ENCODE measurements around the gene CSMD2.

Gene CSMD2

DNA sequence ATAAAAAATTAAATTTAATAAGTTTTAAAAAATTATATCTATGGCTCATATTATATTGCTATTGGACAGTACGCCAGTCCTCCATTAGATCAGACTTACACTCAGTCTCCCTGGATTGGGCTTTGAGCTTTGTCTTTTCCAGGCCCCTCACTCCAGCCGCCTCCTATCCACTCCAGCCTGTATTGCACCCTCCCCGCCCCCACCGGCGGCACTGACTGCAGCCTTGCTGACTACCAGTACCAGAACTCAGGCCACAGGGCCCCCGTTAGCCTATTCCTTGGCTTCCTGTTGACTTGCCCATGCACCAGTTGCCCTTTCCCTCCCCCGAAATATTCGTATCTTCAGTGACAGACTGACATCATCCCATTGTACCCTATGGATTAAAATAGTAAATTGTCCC, 127.9 kb downstream of the CSMD2 start:
- no peak overlapping the region for H3K9ac ChIP-seq (ENCODE audit: insufficient read length, low read depth)
- H3K36me3 ChIP-seq (ENCODE audit: insufficient read depth, insufficient read length, low read length), result no peaks in the 10 kb centered on the region
- H3K4me3 ChIP-seq (ENCODE audit: insufficient read length, low read depth), result no peak overlapping the region
- no peaks in the 10 kb centered on the region for H3K27me3 ChIP-seq (ENCODE audit: insufficient read depth, insufficient read length)
- TF ChIP-seq ZNF274 (IDR thresholded peaks at IDR 0.05; ENCODE audit: low read depth, low read length) (no peak), YY1 (IDR thresholded peaks at IDR 0.05; ENCODE audit: insufficient read depth, insufficient read length) (no peak)
- DNase-seq (ENCODE audit: low read depth, low spot score), result no peak
- H3K4me1 ChIP-seq (ENCODE audit: insufficient read depth, insufficient read length), result peaks cover 15% of the 10 kb centered on the region
- H3K9me3 ChIP-seq (ENCODE audit: insufficient read depth, low read length), result no peaks in the 10 kb centered on the region

DNA sequence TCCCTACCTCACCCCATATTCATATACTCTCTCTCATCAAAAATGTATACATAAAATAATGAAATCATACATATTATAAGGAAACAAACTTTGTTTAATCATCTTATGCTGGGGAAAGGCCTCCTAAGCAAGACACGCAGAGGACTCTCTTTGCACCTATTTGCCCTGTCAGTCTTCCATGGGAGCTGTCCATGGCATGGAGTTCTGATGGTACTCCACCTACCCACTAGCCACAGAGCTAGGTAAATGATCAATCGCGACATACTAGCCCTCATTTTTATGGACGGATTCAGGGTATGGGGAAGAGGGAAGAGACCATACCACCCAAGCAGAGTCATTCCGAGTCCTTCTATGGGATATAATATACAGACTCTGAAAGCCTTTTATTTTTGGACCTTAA, 131.0 kb downstream of the CSMD2 start:
- H3K27me3 ChIP-seq (ENCODE audit: insufficient read depth, insufficient read length), result no peaks in the 10 kb centered on the region
- TF ChIP-seq YY1 (IDR thresholded peaks at IDR 0.05; ENCODE audit: insufficient read depth, insufficient read length) (no peak), SUZ12 (IDR thresholded peaks at IDR 0.05; ENCODE audit: extremely low read depth, insufficient read depth, insufficient read length) (no peak), ZNF274 (IDR thresholded peaks at IDR 0.05; ENCODE audit: low read depth, low read length) (no peak)
- H3K4me3 ChIP-seq (ENCODE audit: insufficient read length, low read depth), result no peak overlapping the region
- H3K36me3 ChIP-seq (ENCODE audit: insufficient read depth, insufficient read length, low read length), result no peaks in the 10 kb centered on the region
- no peaks in the 10 kb centered on the region for H3K9me3 ChIP-seq (ENCODE audit: insufficient read depth, low read length)
- no peak for DNase-seq (ENCODE audit: low read depth, low spot score)
- H3K4me1 ChIP-seq (ENCODE audit: insufficient read depth, insufficient read length), result peaks cover 15% of the 10 kb centered on the region
- H3K9ac ChIP-seq (ENCODE audit: insufficient read length, low read depth), result no peak overlapping the region

DNA sequence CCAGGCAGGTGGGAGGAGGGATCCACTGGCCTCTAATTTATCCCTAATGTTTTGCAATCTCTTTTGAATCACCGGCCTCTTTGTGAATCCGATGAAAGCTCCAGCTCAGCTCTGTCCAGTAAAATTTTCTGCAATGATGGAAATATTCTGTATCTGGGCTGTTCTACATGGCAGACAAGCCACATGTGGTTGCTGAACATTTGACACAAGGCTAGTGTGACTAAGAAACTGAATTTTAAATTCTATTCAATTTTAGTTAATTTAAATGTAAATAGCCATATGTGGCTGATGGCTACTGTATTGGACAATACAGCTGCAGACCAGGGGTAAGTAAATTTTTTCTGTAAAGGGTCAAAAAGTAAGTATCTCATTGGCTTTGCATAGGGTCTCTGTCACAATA, 135.1 kb downstream of the CSMD2 start:
- H3K27me3 ChIP-seq (ENCODE audit: insufficient read depth, insufficient read length), result no peaks in the 10 kb centered on the region
- H3K9ac ChIP-seq (ENCODE audit: insufficient read length, low read depth), result no peak overlapping the region
- no peak overlapping the region for H3K4me3 ChIP-seq (ENCODE audit: insufficient read length, low read depth)
- no peaks in the 10 kb centered on the region for H3K4me1 ChIP-seq (ENCODE audit: insufficient read depth, insufficient read length)
- no peak for DNase-seq (ENCODE audit: low read depth, low spot score)
- H3K36me3 ChIP-seq (ENCODE audit: insufficient read depth, insufficient read length, low read length), result no peaks in the 10 kb centered on the region
- no peaks in the 10 kb centered on the region for H3K9me3 ChIP-seq (ENCODE audit: insufficient read depth, low read length)
- TF ChIP-seq SUZ12 (IDR thresholded peaks at IDR 0.05; ENCODE audit: extremely low read depth, insufficient read depth, insufficient read length), result no peak
- no peak for TF ChIP-seq ZNF274 (IDR thresholded peaks at IDR 0.05; ENCODE audit: low read depth, low read length)
- no peak for TF ChIP-seq YY1 (IDR thresholded peaks at IDR 0.05; ENCODE audit: insufficient read depth, insufficient read length)

DNA sequence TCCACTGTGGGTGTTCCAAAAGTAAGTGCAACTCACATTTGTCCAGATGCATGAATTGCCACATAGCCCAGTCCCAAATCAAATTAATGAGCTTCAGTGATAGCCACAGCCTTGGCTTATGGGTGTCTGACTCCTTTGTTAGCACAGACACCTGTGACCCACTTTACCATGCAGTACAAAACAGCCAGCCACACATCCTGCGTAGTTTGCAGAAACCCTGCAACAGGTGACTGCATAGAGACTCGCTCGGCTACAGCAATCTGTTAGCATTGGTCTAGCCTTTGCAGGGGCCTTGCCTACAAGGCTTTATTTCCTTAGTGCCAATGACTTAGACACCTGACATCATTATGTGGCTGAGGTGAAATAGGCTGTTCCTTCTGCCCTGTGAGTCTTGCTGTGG, 135.5 kb downstream of the CSMD2 start:
- H3K4me1 ChIP-seq (ENCODE audit: insufficient read depth, insufficient read length), result no peaks in the 10 kb centered on the region
- no peaks in the 10 kb centered on the region for H3K27me3 ChIP-seq (ENCODE audit: insufficient read depth, insufficient read length)
- H3K9ac ChIP-seq (ENCODE audit: insufficient read length, low read depth), result no peak overlapping the region
- no peaks in the 10 kb centered on the region for H3K9me3 ChIP-seq (ENCODE audit: insufficient read depth, low read length)
- no peaks in the 10 kb centered on the region for H3K36me3 ChIP-seq (ENCODE audit: insufficient read depth, insufficient read length, low read length)
- no peak for DNase-seq (ENCODE audit: low read depth, low spot score)
- H3K4me3 ChIP-seq (ENCODE audit: insufficient read length, low read depth), result no peak overlapping the region
- TF ChIP-seq ZNF274 (IDR thresholded peaks at IDR 0.05; ENCODE audit: low read depth, low read length), result no peak
- no peak for TF ChIP-seq SUZ12 (IDR thresholded peaks at IDR 0.05; ENCODE audit: extremely low read depth, insufficient read depth, insufficient read length)
- TF ChIP-seq YY1 (IDR thresholded peaks at IDR 0.05; ENCODE audit: insufficient read depth, insufficient read length), result no peak

- no peaks in the 10 kb centered on the region for H3K9me3 ChIP-seq (ENCODE audit: insufficient read depth, low read length)
- DNase-seq (ENCODE audit: low read depth, low spot score), result no peak
- H3K27me3 ChIP-seq (ENCODE audit: insufficient read depth, insufficient read length), result no peaks in the 10 kb centered on the region
- no peak for TF ChIP-seq YY1 (IDR thresholded peaks at IDR 0.05; ENCODE audit: insufficient read depth, insufficient read length)
- no peak for TF ChIP-seq ZNF274 (IDR thresholded peaks at IDR 0.05; ENCODE audit: low read depth, low read length)
- TF ChIP-seq SUZ12 (IDR thresholded peaks at IDR 0.05; ENCODE audit: extremely low read depth, insufficient read depth, insufficient read length), result no peak
- no peak overlapping the region for H3K4me3 ChIP-seq (ENCODE audit: insufficient read length, low read depth)
- no peaks in the 10 kb centered on the region for H3K36me3 ChIP-seq (ENCODE audit: insufficient read depth, insufficient read length, low read length)
- no peak overlapping the region for H3K9ac ChIP-seq (ENCODE audit: insufficient read length, low read depth)
- H3K4me1 ChIP-seq (ENCODE audit: insufficient read depth, insufficient read length), result no peaks in the 10 kb centered on the region
Measured at GRCh38 chr1:34028381-34029055, 136.5 kb downstream of the CSMD2 start.

- Histone ChIP-seq H3K27me3 (ENCODE audit: insufficient read depth, insufficient read length) (no peaks in the 10 kb centered on the region), H3K9me3 (ENCODE audit: insufficient read depth, low read length) (no peaks in the 10 kb centered on the region), H3K9ac (ENCODE audit: insufficient read length, low read depth) (no peak overlapping the region), H3K4me1 (ENCODE audit: insufficient read depth, insufficient read length) (peaks cover 1% of the 10 kb centered on the region), H3K4me3 (ENCODE audit: insufficient read length, low read depth) (no peak overlapping the region), H3K36me3 (ENCODE audit: insufficient read depth, insufficient read length, low read length) (no peaks in the 10 kb centered on the region)
- TF ChIP-seq SUZ12 (IDR thresholded peaks at IDR 0.05; ENCODE audit: extremely low read depth, insufficient read depth, insufficient read length), result no peak
- no peak for TF ChIP-seq YY1 (IDR thresholded peaks at IDR 0.05; ENCODE audit: insufficient read depth, insufficient read length)
- no peak for TF ChIP-seq ZNF274 (IDR thresholded peaks at IDR 0.05; ENCODE audit: low read depth, low read length)
- no peak for DNase-seq (ENCODE audit: low read depth, low spot score)
Measured at GRCh38 chr1:34025675-34026074, 139.4 kb downstream of the CSMD2 start.

- Histone ChIP-seq H3K4me3 (ENCODE audit: insufficient read length, low read depth) (no peak overlapping the region), H3K27me3 (ENCODE audit: insufficient read depth, insufficient read length) (no peaks in the 10 kb centered on the region), H3K36me3 (ENCODE audit: insufficient read depth, insufficient read length, low read length) (no peaks in the 10 kb centered on the region), H3K4me1 (ENCODE audit: insufficient read depth, insufficient read length) (peaks cover 9% of the 10 kb centered on the region), H3K9ac (ENCODE audit: insufficient read length, low read depth) (no peak overlapping the region), H3K9me3 (ENCODE audit: insufficient read depth, low read length) (no peaks in the 10 kb centered on the region)
- no peak for TF ChIP-seq ZNF274 (IDR thresholded peaks at IDR 0.05; ENCODE audit: low read depth, low read length)
- TF ChIP-seq YY1 (IDR thresholded peaks at IDR 0.05; ENCODE audit: insufficient read depth, insufficient read length), result no peak
- TF ChIP-seq SUZ12 (IDR thresholded peaks at IDR 0.05; ENCODE audit: extremely low read depth, insufficient read depth, insufficient read length), result no peak
- no peak for DNase-seq (ENCODE audit: low read depth, low spot score)
Measured at GRCh38 chr1:34024485-34024884, 140.5 kb downstream of the CSMD2 start.

Measured in NT2/D1 (cell line).